GM12865 (cell line): ENCODE data around the gene ZBTB7C.
A peak's percentile ranks its signal among the peaks of the same experiment; 100 is the strongest.
"Not testable (repeated sequence)": the region's sequence is repeated elsewhere in the genome, so short reads cannot be mapped to it uniquely, and the experiment has no call there.

Experiments
- DNase-seq: peaks from one replicate; pipeline ENCODE4 v3.0.0; 2010; ENCODE audit warnings: low read depth
- H3K4me3 ChIP-seq: 2 replicates; pipeline ENCODE4 v1.5.1; 2011; ENCODE audit warnings: mild to moderate bottlenecking, low read depth, low read length, control low read depth
- TF ChIP-seq, protein P1 (sequence below): IDR thresholded peaks from 2 replicates; pipeline ENCODE4 v1.5.1; 2011; ENCODE audit warnings: low read length, control low read depth, low read depth, inconsistent platforms; ENCODE audit not compliant: insufficient read depth; ENCODE audit errors: missing control alignments

Gene ZBTB7C

DNA sequence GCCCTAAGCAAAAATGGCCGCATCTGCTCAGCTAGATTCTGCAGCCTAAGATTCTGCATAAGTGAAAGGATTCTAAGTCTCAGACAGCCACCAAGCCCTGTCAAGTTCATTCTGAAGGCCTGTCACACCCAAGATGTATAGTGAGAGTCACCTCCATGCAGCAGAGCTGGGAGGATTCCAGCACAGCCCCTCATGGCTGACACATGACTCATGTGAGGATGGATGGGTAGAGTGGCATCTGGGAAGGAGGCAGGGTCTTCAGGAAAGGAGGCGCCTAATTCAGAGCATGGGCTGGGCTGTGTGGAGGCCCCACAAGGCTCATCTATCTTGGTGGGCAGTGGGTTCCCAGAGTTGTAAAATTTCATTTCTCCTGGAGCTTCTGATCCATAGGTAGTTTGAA lies 41.5 kb upstream of the ZBTB7C start:
- TF ChIP-seq, protein P1, sequence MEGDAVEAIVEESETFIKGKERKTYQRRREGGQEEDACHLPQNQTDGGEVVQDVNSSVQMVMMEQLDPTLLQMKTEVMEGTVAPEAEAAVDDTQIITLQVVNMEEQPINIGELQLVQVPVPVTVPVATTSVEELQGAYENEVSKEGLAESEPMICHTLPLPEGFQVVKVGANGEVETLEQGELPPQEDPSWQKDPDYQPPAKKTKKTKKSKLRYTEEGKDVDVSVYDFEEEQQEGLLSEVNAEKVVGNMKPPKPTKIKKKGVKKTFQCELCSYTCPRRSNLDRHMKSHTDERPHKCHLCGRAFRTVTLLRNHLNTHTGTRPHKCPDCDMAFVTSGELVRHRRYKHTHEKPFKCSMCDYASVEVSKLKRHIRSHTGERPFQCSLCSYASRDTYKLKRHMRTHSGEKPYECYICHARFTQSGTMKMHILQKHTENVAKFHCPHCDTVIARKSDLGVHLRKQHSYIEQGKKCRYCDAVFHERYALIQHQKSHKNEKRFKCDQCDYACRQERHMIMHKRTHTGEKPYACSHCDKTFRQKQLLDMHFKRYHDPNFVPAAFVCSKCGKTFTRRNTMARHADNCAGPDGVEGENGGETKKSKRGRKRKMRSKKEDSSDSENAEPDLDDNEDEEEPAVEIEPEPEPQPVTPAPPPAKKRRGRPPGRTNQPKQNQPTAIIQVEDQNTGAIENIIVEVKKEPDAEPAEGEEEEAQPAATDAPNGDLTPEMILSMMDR, result no peak
- DNase-seq, result no peak

DNA sequence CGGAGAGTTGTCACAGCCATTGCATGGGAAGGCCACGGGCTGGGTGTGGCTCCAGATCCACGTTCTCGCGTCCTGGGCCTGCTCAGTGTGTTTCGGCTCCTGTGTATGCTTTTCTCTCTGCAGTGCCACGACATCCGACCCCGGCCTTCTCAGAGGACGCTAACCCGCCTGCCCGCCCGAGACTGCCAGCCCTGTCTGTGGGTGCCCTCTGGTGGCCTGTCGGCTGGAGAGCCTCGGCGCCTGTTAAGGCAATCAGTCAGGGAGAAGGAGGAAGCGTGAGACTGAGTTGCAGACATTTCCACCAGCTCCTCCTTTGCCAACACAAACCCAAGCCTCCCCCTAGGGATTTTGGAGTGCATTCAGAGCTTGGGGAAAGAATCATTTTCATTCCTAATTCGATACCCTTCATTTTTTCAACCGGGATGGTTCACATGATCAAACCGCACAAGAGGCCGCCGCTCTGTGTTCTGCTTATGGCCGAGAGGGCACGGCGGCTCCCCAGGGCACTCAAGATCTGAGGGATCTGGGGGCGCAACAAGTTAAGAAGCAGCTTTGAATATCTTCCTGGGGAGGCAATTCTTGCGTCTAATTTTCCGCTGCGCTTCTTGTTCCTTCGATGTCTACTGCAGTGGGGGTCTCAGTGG lies 37.5 kb upstream of the ZBTB7C start:
- no peak overlapping the region for H3K4me3 ChIP-seq
- TF ChIP-seq, protein P1, result peak; percentile 82
- DNase-seq, result peak; percentile 71

More for the DNA sequence above, 41.5 kb upstream of the ZBTB7C start:
- H3K4me3 ChIP-seq, result no peak overlapping the region

DNA sequence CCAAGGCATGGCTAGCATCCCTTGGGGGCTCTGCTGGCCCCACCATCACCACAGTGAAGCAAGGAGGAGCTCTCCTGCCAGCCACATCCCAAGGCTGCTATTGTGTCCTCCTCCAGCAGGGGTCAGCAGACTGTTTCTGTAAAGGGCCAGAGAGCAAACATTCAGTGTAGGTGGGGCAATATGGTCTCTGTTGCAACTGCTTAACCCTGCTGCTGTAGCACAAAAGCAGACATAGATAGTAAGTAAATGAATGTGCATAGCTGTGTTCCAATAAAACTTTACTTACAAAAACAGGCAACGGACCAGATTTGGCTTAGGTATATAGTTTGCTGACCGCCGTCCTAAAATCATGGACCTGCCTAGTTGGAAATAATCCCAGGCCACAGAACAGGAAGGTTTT lies 36.4 kb upstream of the ZBTB7C start:
- TF ChIP-seq, protein P1, result peak; percentile 95
- DNase-seq, result peak; percentile 75
- H3K4me3 ChIP-seq, result no peak overlapping the region

DNA sequence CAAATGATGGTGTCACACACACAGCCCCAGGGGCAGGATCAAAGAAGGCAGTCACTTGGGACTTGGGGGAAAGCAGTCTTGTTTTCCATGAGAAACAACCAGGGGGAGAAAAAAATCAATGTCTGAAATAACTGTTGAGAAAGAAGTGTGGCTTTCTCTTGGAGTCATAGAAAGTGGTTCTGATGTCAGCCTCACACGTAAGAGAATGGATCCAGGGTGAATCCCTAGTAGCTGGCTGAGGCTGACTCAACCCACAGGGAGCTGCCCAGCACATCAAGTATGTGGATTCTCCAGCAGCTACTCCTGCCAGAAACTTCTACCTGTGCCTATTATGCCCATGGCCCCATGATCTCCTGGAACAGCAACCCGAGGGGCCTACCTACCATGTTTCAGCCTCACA lies 33.6 kb upstream of the ZBTB7C start:
- no peak overlapping the region for H3K4me3 ChIP-seq
- DNase-seq, result no peak
- TF ChIP-seq, protein P1, result no peak

DNA sequence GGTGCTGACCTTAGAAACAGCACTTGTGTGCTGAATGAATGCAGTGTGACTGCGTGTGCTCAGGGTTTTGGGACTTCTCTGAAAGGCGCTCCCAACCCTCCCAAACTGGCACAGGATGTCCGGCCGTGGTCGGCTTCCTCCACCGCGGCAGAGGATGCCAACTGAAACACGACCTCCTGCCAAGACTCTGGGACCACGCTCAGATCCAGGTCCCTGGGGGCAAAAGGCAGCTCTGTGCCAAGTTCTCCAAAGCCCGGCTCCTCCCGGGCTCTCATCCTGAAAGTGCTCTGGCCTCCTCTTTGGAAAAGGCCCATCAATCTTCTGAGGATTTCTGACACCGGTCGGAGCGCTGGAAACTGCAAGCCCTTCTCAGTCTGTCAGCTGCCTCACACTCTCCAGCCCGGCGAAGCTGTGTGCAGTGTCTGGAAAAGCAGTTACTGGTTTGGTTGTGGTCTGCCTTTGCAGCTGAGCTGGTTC lies 32.3 kb upstream of the ZBTB7C start:
- H3K4me3 ChIP-seq, result no peak overlapping the region
- no peak for DNase-seq
- TF ChIP-seq, protein P1, result no peak

DNA sequence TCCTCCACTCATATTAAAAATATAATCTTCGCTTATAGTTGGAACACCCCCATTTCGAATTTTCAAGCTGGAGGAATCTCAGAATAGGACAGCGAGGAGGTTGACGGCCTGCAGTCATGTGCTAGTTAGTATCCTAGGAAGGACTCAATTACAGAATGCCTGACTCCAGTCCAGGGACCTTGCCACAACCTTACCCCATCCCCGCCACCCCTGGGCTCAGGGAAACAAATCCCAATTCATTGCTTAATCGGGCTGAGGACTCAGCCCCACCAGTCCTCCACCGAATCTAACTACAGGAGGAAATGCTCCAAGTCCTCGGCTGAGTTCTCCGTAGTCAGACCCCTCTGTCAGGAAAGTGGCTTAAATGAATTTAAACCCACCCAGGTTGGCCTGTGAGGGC lies 31.7 kb upstream of the ZBTB7C start:
- TF ChIP-seq, protein P1, result no peak
- no peak for DNase-seq
- no peak overlapping the region for H3K4me3 ChIP-seq

DNA sequence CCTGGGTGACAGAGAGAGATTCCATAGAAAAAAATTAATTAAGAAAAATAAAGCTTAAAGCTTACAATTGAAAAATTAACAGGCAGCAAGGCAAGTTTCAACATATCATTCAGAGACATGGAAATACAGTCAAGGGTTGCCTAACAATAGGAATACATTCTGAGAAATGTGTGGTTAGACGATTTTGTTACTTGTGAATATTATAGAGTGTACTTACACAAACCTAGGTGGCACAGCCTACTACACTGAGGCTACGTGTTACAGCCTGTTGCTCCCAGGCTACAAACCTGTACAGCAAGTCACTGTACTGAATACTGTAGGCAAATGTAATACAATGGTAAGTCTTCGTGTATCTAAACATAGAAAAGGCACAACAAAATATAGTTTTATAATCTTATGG lies 27.7 kb upstream of the ZBTB7C start:
- TF ChIP-seq, protein P1, result no peak
- no peak for DNase-seq

DNA sequence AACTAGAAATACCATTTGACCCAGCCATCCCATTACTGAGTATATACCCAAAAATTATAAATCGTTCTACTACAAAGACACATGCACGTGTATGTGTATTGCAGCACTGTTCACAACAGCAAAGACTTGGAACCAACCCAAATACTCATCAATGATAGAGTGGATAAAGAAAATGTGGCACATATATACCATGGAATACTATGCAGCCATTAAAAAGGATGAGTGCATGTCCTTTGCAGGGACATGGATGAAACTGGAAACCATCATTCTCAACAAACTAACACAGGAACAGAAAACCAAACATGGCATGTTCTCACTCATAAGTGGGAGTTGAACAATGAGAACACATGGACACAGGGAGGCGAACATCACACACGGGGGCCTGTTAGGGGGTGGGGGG lies 25.2 kb upstream of the ZBTB7C start:
- H3K4me3 ChIP-seq, DNase-seq: not testable (repeated sequence)

More for the DNA sequence above, 27.7 kb upstream of the ZBTB7C start:
- no peak overlapping the region for H3K4me3 ChIP-seq
